HepG2 (cell line): Measurements from ENCODE around the gene PIM3. TPM values are rescaled to one million over a fixed set of nuclear protein-coding genes. Genes with fewer than 3 reads are reported as not detected.

Source experiments
- FOXA1 ChIP-seq, 2 experiments: fragments of 450-650 bp in 1 of 2; sonication (generic) in 1 of 2; formaldehyde crosslinking in 1 of 2; IDR thresholded peaks; 2 replicates each; pipeline versions ENCODE4 v1.4.0 to v1.6.1; 2016 to 2020; ENCODE audit warnings: missing genetic modification reagents in 1 of 2
- GABPB1 ChIP-seq: IDR thresholded peaks from 2 replicates; pipeline ENCODE4 v1.6.1; 2016; ENCODE audit warnings: mild to moderate bottlenecking, missing genetic modification reagents, moderate library complexity, missing compliant biosample characterization
- GPBP1L1 ChIP-seq: sonication (generic); formaldehyde crosslinking; IDR thresholded peaks from 2 replicates; pipeline ENCODE4 v1.5.0; 2020; ENCODE audit warnings: mild to moderate bottlenecking, missing genetic modification reagents
- RXRB ChIP-seq: IDR thresholded peaks from 2 replicates; pipeline ENCODE4 v1.6.1; 2016; ENCODE audit warnings: borderline replicate concordance, missing genetic modification reagents, missing compliant biosample characterization
- SALL1 ChIP-seq: sonication (generic); formaldehyde crosslinking; IDR thresholded peaks from 2 replicates; pipeline ENCODE4 v1.8.0; 2022; ENCODE audit warnings: mild to moderate bottlenecking, missing genetic modification reagents
- TMF1 ChIP-seq: sonication (generic); formaldehyde crosslinking; IDR thresholded peaks from 2 replicates; pipeline ENCODE4 v1.8.1; 2022; ENCODE audit warnings: low read depth, missing genetic modification reagents
- ZBTB38 ChIP-seq: sonication (generic); formaldehyde crosslinking; IDR thresholded peaks from 2 replicates; pipeline ENCODE4 v1.5.1; 2020; ENCODE audit warnings: mild to moderate bottlenecking, missing genetic modification reagents
- ZBTB4 ChIP-seq: sonication (generic); formaldehyde crosslinking; IDR thresholded peaks from 2 replicates; pipeline ENCODE4 v1.4.0; 2020; ENCODE audit warnings: missing genetic modification reagents, mild to moderate bottlenecking, borderline replicate concordance
- ZNF639 ChIP-seq: conservative IDR thresholded peaks from 2 replicates; pipeline ENCODE4 v1.6.1; 2018; ENCODE audit warnings: missing genetic modification reagents
- ZNF713 ChIP-seq: sonication (generic); formaldehyde crosslinking; IDR thresholded peaks from 2 replicates; pipeline ENCODE4 v1.4.0; 2020; ENCODE audit warnings: mild to moderate bottlenecking, missing genetic modification reagents
- polyA plus RNA-seq, 8 experiments: library from polyadenylated mRNA; depleted of rRNA in 3 of 8; stranded (reverse) in 7 of 8; unstranded in 1 of 8; fragments of >200 nt; fragmentation: Illumina TruSeq in 4 of 8; extraction: Trizol in 4 of 8; gene quantifications; 2 replicates each; pipeline versions ENCODE4 v1.2.1 to v1.2.3, GENCODE V29; 2011 to 2016; ENCODE audit warnings: low read depth in 4 of 8, missing spikeins in 1 of 8, mixed read lengths in 1 of 8; ENCODE audit not compliant: insufficient read depth in 1 of 8
- total RNA-seq, 5 experiments: library from RNA; depleted of rRNA; stranded (reverse); fragments of >200 nt; fragmentation: Illumina TruSeq; extraction: Trizol; gene quantifications; 2 replicates each; pipeline ENCODE4 v1.2.3, GENCODE V29; 2016; ENCODE audit warnings: low read depth in 1 of 5
- TF ChIP-seq, protein P1 (sequence below): sonication (generic); formaldehyde crosslinking; IDR thresholded peaks from 2 replicates; pipeline ENCODE4 v1.5.0; 2020; ENCODE audit warnings: missing genetic modification reagents
- TF ChIP-seq, protein P2 (sequence below): sonication (generic); formaldehyde crosslinking; IDR thresholded peaks from 2 replicates; pipeline ENCODE4 v1.4.0; 2020; ENCODE audit warnings: missing genetic modification reagents, low read depth, mild to moderate bottlenecking, borderline replicate concordance
- TF ChIP-seq, protein P3 (sequence below): sonication (generic); formaldehyde crosslinking; IDR thresholded peaks from 2 replicates; pipeline ENCODE4 v1.9.0; 2022; ENCODE audit warnings: missing genetic modification reagents, mild to moderate bottlenecking, borderline replicate concordance
- TF ChIP-seq, protein P4 (sequence below): sonication (generic); formaldehyde crosslinking; IDR thresholded peaks from 2 replicates; pipeline ENCODE4 v1.8.0; 2022; ENCODE audit warnings: mild to moderate bottlenecking, missing genetic modification reagents; ENCODE audit not compliant: insufficient replicate concordance

Gene PIM3
- total and polyA plus RNA-seq, 2 of the 13 experiments (the other 11 are each of a cell fraction or from before 2014, with no cell fraction given): 21.6 to 31.2 TPM

GRCh38 chr22:49941507-49942316, 18.9 kb upstream of the PIM3 start (continued):
- TF ChIP-seq ZBTB4: no peak
- TF ChIP-seq ZNF639 (CRISPR knock-in tag): no peak
- TF ChIP-seq, protein P1, sequence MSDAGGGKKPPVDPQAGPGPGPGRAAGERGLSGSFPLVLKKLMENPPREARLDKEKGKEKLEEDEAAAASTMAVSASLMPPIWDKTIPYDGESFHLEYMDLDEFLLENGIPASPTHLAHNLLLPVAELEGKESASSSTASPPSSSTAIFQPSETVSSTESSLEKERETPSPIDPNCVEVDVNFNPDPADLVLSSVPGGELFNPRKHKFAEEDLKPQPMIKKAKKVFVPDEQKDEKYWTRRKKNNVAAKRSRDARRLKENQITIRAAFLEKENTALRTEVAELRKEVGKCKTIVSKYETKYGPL: no peak
- TF ChIP-seq FOXA1 (IDR thresholded peaks at IDR 0.05): no peak
- TF ChIP-seq FOXA1 (CRISPR knock-in tag; IDR thresholded peaks at IDR 0.05): no peak
- TF ChIP-seq, protein P2, sequence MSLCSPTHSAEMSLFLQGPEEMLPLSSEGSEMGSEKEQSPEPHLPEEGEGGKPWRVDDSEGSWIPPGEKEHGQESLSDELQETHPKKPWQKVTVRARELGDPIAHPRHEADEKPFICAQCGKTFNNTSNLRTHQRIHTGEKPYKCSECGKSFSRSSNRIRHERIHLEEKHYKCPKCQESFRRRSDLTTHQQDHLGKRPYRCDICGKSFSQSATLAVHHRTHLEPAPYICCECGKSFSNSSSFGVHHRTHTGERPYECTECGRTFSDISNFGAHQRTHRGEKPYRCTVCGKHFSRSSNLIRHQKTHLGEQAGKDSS: peak; percentile 65; the same call in 1 of the 2 replicates
- TF ChIP-seq ZBTB38 (CRISPR knock-in tag): peak; percentile 43; the same call in 1 of the 2 replicates
- peak; percentile 28; the same call in 1 of the 2 replicates for TF ChIP-seq SALL1
- TF ChIP-seq RXRB: peak; percentile 41; the same call in 1 of the 2 replicates
- no peak for TF ChIP-seq ZNF713
- TF ChIP-seq, protein P3, sequence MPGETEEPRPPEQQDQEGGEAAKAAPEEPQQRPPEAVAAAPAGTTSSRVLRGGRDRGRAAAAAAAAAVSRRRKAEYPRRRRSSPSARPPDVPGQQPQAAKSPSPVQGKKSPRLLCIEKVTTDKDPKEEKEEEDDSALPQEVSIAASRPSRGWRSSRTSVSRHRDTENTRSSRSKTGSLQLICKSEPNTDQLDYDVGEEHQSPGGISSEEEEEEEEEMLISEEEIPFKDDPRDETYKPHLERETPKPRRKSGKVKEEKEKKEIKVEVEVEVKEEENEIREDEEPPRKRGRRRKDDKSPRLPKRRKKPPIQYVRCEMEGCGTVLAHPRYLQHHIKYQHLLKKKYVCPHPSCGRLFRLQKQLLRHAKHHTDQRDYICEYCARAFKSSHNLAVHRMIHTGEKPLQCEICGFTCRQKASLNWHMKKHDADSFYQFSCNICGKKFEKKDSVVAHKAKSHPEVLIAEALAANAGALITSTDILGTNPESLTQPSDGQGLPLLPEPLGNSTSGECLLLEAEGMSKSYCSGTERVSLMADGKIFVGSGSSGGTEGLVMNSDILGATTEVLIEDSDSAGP: peak; percentile 48; the same call in 1 of the 2 replicates
- TF ChIP-seq TMF1 (CRISPR knock-in tag): no peak
- TF ChIP-seq, protein P4, sequence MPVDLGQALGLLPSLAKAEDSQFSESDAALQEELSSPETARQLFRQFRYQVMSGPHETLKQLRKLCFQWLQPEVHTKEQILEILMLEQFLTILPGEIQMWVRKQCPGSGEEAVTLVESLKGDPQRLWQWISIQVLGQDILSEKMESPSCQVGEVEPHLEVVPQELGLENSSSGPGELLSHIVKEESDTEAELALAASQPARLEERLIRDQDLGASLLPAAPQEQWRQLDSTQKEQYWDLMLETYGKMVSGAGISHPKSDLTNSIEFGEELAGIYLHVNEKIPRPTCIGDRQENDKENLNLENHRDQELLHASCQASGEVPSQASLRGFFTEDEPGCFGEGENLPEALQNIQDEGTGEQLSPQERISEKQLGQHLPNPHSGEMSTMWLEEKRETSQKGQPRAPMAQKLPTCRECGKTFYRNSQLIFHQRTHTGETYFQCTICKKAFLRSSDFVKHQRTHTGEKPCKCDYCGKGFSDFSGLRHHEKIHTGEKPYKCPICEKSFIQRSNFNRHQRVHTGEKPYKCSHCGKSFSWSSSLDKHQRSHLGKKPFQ (CRISPR knock-in tag): peak; percentile 100
- peak; percentile 43; the same call in 1 of the 2 replicates for TF ChIP-seq GABPB1 (CRISPR knock-in tag)
- no peak for TF ChIP-seq GPBP1L1 (CRISPR knock-in tag)
